Glutamatergic neuron (in vitro differentiated cells): ENCODE measurements around the gene NSUN2. TPM values are rescaled to one million over a fixed set of nuclear protein-coding genes. Genes with fewer than 3 reads are reported as not detected.
"Not testable (repeated sequence)": the region's sequence is repeated elsewhere in the genome, so short reads cannot be mapped to it uniquely, and the experiment has no call there.

ENCODE experiments used
- DNase-seq: peaks from one replicate; pipeline ENCODE4 v3.0.0; 2022
- H3K27ac Mint-ChIP-seq: one replicate; pipeline ENCODE4 v1.8.0; 2020; ENCODE audit warnings: mild to moderate bottlenecking, mixed read lengths, inconsistent platforms; ENCODE audit not compliant: unreplicated experiment
- H3K27me3 Mint-ChIP-seq: one replicate; pipeline ENCODE4 v1.8.0; 2020; ENCODE audit warnings: mild to moderate bottlenecking, moderate library complexity, mixed read lengths, inconsistent platforms; ENCODE audit not compliant: unreplicated experiment
- H3K36me3 Mint-ChIP-seq: one replicate; pipeline ENCODE4 v1.8.0; 2020; ENCODE audit warnings: mild to moderate bottlenecking, mixed read lengths, inconsistent platforms; ENCODE audit not compliant: unreplicated experiment
- H3K4me1 Mint-ChIP-seq: one replicate; pipeline ENCODE4 v1.8.0; 2020; ENCODE audit warnings: mild to moderate bottlenecking, low read depth, mixed read lengths, inconsistent platforms; ENCODE audit not compliant: unreplicated experiment
- H3K4me3 Mint-ChIP-seq: one replicate; pipeline ENCODE4 v1.8.0; 2020; ENCODE audit warnings: mild to moderate bottlenecking, mixed read lengths, inconsistent platforms; ENCODE audit not compliant: unreplicated experiment
- H3K9me3 Mint-ChIP-seq: one replicate; pipeline ENCODE4 v1.8.0; 2020; ENCODE audit warnings: mild to moderate bottlenecking, moderate library complexity, mixed read lengths, inconsistent platforms; ENCODE audit not compliant: unreplicated experiment
- total RNA-seq: library from RNA; stranded (reverse); fragmentation: NEBNext Ultra II Directional; extraction: Animal tissue kit (Norgen Biotek cat#: 25700); gene quantifications from one replicate; pipeline ENCODE4 v1.2.1, GENCODE V29; 2021; ENCODE audit not compliant: unreplicated experiment
- TF ChIP-seq, protein P1 (sequence below): fragments of 200-600 bp; sonication (generic); IDR thresholded peaks from one replicate; pipeline ENCODE4 v1.5.0; 2021; ENCODE audit not compliant: partially characterized antibody, unreplicated experiment

Gene NSUN2
- total RNA-seq, 1 donor from 2014 or later = 60.3 TPM

DNA sequence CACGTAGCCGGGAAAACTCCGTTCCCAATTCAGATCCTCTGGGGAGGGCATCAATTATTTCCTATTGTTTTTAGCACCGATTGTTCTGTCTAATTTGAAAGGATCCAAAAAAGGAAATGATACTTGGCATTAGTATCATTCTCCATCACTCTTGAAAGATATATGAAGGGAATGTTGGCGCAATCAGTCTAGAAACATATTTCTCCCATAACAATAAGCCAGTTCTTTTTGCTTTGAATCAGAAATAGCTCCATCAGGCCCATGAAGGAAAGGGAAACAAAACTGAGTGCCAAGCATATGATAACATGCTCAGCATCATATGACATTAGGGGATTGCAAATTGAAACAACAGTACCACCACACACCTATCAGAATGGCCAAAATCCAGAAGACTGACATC lies 40.2 kb upstream of the NSUN2 start:
- no peak for DNase-seq
- Mint-ChIP-seq H3K27me3 (no peaks in the 10 kb centered on the region), H3K4me3 (no peak overlapping the region), H3K36me3 (peaks cover 31% of the 10 kb centered on the region), H3K4me1 (no peaks in the 10 kb centered on the region), H3K27ac (no peak overlapping the region), H3K9me3 (peaks cover 3% of the 10 kb centered on the region)
- TF ChIP-seq, protein P1, sequence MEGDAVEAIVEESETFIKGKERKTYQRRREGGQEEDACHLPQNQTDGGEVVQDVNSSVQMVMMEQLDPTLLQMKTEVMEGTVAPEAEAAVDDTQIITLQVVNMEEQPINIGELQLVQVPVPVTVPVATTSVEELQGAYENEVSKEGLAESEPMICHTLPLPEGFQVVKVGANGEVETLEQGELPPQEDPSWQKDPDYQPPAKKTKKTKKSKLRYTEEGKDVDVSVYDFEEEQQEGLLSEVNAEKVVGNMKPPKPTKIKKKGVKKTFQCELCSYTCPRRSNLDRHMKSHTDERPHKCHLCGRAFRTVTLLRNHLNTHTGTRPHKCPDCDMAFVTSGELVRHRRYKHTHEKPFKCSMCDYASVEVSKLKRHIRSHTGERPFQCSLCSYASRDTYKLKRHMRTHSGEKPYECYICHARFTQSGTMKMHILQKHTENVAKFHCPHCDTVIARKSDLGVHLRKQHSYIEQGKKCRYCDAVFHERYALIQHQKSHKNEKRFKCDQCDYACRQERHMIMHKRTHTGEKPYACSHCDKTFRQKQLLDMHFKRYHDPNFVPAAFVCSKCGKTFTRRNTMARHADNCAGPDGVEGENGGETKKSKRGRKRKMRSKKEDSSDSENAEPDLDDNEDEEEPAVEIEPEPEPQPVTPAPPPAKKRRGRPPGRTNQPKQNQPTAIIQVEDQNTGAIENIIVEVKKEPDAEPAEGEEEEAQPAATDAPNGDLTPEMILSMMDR = no peak

DNA sequence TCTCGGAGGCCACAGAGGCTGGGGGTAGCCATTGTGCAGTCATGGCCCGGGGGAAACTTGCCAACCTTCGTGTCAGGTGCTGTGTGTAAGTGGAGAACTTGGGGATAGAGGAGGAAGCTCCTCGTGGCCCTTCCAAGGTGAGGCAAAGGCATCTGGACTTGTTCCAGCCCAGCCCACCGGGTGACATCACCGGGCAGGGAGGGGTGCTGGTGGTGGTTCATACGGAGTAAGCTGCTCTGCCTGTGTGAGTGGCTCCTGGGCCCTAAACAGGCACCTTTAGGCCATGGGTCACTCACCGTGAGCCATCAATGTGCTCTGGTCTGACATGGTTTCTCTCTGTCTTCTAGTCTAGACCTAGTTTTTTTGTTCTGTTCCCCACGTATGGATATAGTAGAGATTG lies 35.9 kb upstream of the NSUN2 start:
- not testable (repeated sequence) for H3K27ac Mint-ChIP-seq, H3K27me3 Mint-ChIP-seq, H3K9me3 Mint-ChIP-seq, H3K4me1 Mint-ChIP-seq, DNase-seq, H3K4me3 Mint-ChIP-seq
- peaks cover 28% of the 10 kb centered on the region for H3K36me3 Mint-ChIP-seq

- no peak overlapping the region for H3K4me3 Mint-ChIP-seq
- H3K36me3 Mint-ChIP-seq = peaks cover 17% of the 10 kb centered on the region
Observed at GRCh38 chr5:6667648-6668047, 34.8 kb upstream of the NSUN2 start.

DNA sequence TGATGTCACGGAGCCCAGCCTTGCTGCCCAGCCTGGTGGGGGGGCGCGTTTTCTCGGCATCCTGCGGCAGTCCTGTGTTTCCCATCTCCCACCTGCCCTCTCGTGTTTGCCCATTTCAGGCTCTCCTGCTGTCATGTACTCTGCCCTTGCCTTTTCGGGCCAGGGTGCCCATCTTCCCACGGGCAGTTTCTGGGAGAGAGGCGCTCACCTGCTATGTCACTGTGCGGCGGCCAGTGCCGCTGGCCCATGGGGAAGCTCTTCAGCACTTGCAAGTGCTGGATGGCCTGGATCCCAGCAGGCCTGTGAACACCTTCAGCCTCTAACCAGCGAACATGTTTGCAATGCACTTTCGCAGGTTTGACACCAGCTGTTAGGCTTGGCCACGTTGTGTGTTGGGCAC lies 33.9 kb upstream of the NSUN2 start:
- H3K36me3 Mint-ChIP-seq = peaks cover 17% of the 10 kb centered on the region
- H3K27me3 Mint-ChIP-seq = no peaks in the 10 kb centered on the region
- H3K9me3 Mint-ChIP-seq = no peaks in the 10 kb centered on the region
- DNase-seq = no peak
- TF ChIP-seq, protein P1 = no peak
- no peak overlapping the region for H3K4me3 Mint-ChIP-seq
- no peak overlapping the region for H3K27ac Mint-ChIP-seq
- no peaks in the 10 kb centered on the region for H3K4me1 Mint-ChIP-seq

More at GRCh38 chr5:6667648-6668047, 34.8 kb upstream of the NSUN2 start:
- no peaks in the 10 kb centered on the region for H3K27me3 Mint-ChIP-seq
- H3K27ac Mint-ChIP-seq = no peak overlapping the region
- no peak for DNase-seq
- no peaks in the 10 kb centered on the region for H3K9me3 Mint-ChIP-seq
- TF ChIP-seq, protein P1 = no peak
- H3K4me1 Mint-ChIP-seq = no peaks in the 10 kb centered on the region

- no peaks in the 10 kb centered on the region for H3K9me3 Mint-ChIP-seq
- DNase-seq = no peak
- H3K27me3 Mint-ChIP-seq = no peaks in the 10 kb centered on the region
- TF ChIP-seq, protein P1 = no peak
- H3K4me1 Mint-ChIP-seq = no peaks in the 10 kb centered on the region
- no peak overlapping the region for H3K4me3 Mint-ChIP-seq
- H3K36me3 Mint-ChIP-seq = peaks cover 29% of the 10 kb centered on the region
- H3K27ac Mint-ChIP-seq = no peak overlapping the region
Observed at GRCh38 chr5:6660688-6661087, 27.8 kb upstream of the NSUN2 start.
